ENCODE results near the gene DLX3.

DLX3 gene

GRCh38 chr17:49952209-49952911 is 42.7 kb downstream of the DLX3 start:
- peak; percentile 83 to 89 for DNase-seq

- DNase-seq: no peak
Measured at GRCh38 chr17:49951362-49952082, 43.5 kb downstream of the DLX3 start.

GRCh38 chr17:49949634-49950033 is 45.4 kb downstream of the DLX3 start:
- DNase-seq: no peak

GRCh38 chr17:49946964-49947584 is 48.0 kb downstream of the DLX3 start:
- no peak for DNase-seq

- no peak for DNase-seq
Measured at GRCh38 chr17:49946208-49946607, 48.8 kb downstream of the DLX3 start.

- no peak for DNase-seq
Measured at GRCh38 chr17:49944273-49944870, 50.7 kb downstream of the DLX3 start.

- DNase-seq: no peak
Measured at GRCh38 chr17:49942947-49943346, 52.1 kb downstream of the DLX3 start.

GRCh38 chr17:49941427-49941826 is 53.6 kb downstream of the DLX3 start:
- DNase-seq: no peak

All from stimulated activated CD4-positive, alpha-beta T cell treated with anti-CD3 and anti-CD28 coated beads, Interleukin-2, amount 100 ng/mL, for 24 hours (primary cell).